Measurements from ENCODE around the gene FRMD4A.

- TF ChIP-seq CTCF (IDR thresholded peaks at IDR 0.05) (no peak), POLR2A (IDR thresholded peaks at IDR 0.05) (no peak)
These were observed 111.3 kb downstream of the FRMD4A start for GRCh38 chr10:14219411-14219810.
